Vagina (tissue), 2 donors: ENCODE results near the gene FAM228B.

Experiments
- CTCF ChIP-seq, 3 experiments: fragments of 450-650 bp in 2 of 3; fragments of 200-600 bp in 1 of 3; sonication (generic) in 1 of 3; IDR thresholded peaks; one replicate each; pipeline ENCODE4 v1.5.1; 2017 to 2019; ENCODE audit warnings: antibody characterized with exemption in 3 of 3, mild to moderate bottlenecking in 2 of 3, moderate library complexity in 2 of 3
- POLR2A ChIP-seq, 2 donors: fragments of 450-650 bp; IDR thresholded peaks; one replicate each; pipeline ENCODE4 v1.6.1; 2017; ENCODE audit warnings: antibody characterized with exemption in 2 of 2, mild to moderate bottlenecking in 2 of 2, moderate library complexity in 2 of 2

GRCh38 chr2:24164416-24164973 lies 41.2 kb downstream of the FAM228B start:
- TF ChIP-seq CTCF (IDR thresholded peaks at IDR 0.05) (peak in 2 of 3 experiments; percentile 18 to 60), POLR2A (IDR thresholded peaks at IDR 0.05) (no peak)
